ENCODE data around the gene PLD6.

- TF ChIP-seq POLR2A (IDR thresholded peaks at IDR 0.05; ENCODE audit: extremely low read depth, insufficient read length) (no peak), CTCF (IDR thresholded peaks at IDR 0.05; ENCODE audit: low read depth, low read length) (no peak), MAX (IDR thresholded peaks at IDR 0.05; ENCODE audit: low read depth, low read length) (no peak), MYC (IDR thresholded peaks at IDR 0.05; ENCODE audit: low read depth, low read length) (no peak)
These were observed 33.9 kb downstream of the PLD6 start for GRCh38 chr17:17172001-17172939.
